IPS-NIHi11 (cell line): ENCODE results near the gene HPSE2.
A peak's percentile ranks its signal among the peaks of the same experiment; 100 is the strongest.

ENCODE experiments used
- DNase-seq: peaks from one replicate; pipeline ENCODE4 v3.0.0; 2012; ENCODE audit warnings: mixed read lengths, low spot score

Gene HPSE2

DNA sequence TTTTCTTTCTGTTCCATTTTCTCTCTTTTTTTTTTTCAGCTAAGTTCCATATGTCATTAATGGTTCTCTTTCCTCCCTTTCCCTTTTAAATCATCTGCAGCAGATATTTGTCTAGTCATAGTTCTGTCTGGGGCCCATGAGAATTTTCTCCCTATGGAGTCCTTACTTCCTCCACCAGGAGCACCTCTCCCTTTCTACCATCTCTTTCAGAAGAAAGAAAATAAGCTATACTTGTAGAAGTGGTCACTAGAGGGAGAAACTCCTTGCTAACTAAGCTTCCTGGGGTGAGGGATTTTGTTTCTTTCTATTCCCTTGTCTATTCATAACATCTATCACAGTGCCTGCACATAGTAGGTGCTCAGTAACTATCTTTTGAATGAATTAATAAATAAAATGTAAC, 558.8 kb downstream of the HPSE2 start:
- DNase-seq: no peak

DNA sequence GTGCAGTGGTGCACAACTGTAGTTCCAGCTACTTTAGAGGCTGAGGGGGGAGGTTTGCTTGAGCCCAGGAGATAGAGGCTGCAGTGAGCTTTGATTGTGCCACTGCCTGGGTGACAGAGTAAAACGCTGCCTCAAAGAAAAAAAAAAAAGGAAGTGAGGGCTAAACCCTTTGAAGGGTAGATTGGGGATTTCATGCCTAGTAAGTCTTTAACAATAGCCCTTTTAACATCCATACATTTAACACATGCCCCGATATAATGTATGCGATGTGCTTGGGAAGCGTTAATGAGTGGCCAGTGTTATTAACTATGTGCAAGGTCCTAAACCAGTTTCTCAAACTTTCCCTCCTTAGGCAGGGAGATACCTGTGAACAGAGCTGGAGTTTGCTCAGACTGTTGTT, 559.8 kb downstream of the HPSE2 start:
- no peak for DNase-seq

DNA sequence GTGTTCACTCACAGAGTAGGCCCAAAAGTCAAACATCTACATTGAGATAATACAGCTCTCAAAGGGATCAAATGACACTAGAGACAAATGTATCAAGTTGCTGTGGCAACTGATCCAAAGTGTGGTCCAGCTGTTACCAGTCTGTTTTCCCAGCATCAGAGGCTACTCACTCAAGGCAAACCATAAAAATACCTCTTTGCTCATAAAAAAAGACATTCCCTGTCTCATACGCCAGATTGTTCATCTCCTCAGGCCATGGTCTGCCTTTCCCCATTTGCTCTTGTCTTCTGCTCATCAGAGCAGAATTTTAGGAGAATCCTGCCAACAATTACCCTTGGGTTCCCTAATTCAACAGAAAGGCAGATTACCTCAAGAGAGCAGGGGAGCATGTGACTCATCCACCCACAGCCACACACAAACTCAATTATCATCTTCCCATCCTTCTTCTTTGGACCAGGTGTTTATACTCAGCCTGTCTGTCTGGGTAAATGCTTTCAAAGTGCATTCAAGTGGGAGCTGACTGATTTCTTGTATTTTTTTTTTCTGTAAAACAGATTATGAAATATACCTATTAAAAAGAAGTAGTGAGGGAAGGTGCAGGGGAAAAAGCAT, 562.4 kb downstream of the HPSE2 start:
- no peak for DNase-seq

DNA sequence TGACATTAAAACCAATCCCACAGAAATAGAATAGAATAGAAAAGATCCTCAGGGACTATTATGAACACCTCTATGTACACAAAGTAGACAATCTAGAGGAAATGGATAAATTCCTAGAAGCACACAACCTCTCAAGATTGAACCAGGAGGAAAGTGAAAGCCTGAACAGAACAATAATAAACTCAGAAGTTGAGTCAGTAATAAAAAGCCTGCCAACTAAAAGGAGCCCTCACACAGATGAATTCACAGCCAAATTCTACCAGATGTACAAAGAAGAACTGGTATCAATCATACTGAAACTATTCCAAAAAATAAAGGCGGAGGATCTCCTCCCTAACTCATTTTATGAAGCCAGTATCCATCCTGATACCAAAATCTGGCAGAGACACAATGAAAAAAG, 568.6 kb downstream of the HPSE2 start:
- DNase-seq: no peak

DNA sequence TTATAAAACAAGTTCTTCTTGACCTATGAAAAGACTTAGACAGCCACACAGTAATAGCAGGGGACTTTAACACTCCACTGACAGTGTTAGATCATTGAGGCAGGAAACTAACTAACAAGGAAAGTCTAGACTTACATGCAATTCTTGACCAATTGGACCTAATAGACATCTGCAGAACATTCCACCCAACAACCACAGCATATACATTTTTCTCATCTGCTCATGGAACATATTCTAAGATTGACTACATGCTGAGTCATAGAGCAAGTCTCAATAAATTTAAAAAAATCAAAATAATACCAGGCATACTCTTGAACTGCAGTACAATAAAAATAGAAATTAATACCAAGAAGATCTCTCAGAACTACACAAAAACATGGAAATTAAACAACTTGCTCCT, 569.4 kb downstream of the HPSE2 start:
- DNase-seq: no peak

DNA sequence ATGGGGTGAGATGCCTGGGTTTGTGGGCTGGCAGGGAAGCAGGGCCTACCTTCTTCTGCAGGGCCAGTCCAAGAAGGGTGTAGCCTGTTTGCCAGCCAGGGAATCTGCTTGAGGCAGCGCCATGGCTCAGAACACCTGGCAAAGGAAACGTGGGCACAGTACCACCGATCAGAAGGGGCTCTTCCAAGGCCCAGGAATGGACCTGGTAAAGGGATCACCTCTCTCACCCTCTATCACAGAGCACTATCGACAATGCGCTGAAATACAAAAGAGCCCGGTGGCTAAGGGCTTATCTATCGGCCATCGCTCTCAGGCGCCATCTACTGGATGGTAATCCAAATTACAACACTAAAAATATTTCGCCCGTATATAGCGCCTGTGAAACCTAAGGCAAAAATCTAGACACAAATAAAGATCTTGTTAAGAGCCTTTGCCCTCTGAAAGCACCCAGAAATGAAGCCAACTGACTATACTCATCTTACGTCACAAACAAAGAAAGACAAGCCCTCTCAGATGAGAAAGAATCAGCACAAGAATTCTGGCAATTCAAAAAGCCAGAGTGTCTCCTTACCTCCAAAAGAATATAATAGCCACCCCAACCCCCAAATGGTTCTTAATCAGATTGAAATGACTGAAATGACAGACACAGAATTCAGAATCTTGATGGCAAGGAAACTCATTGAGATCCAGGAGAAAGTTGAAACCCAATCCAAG, 571.2 kb downstream of the HPSE2 start:
- DNase-seq: peak; percentile 76

DNA sequence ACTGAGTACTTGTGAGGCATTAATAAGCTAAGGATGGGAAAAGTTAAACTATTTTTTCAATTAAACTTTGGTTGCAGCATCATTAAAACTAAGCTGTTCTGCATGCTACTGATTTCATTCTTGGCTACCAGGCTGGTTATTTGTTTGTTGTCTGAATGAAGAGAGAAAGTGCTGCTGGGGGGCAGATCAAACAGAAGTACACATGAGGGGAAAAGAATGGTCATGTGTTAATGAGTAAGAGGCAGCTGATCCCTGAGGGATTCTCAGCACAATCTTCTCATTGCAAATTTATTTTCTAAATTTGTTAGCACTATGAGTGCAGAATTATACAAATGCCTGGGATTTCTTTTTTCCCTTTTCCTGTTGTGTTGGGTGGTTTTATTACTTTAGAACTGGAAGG, 575.7 kb downstream of the HPSE2 start:
- DNase-seq: no peak

DNA sequence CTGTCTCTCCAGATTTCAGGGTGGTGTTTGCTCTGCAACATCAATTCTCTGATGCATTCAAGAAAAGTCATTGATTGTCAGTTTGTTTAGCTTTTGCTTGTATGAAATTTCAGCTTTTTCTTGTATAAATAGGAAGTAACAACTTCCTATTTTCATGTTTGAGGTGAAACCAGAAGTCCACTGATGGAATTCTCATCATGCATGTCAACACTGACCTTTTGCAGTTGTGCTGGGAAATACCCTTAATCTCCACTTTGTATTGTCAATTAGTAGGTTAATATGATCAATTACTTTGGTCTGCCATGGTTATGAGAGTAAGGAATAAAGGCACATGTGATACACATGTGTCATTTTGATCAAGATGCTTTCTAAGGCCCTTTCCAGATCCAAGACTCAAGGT, 580.2 kb downstream of the HPSE2 start:
- no peak for DNase-seq

DNA sequence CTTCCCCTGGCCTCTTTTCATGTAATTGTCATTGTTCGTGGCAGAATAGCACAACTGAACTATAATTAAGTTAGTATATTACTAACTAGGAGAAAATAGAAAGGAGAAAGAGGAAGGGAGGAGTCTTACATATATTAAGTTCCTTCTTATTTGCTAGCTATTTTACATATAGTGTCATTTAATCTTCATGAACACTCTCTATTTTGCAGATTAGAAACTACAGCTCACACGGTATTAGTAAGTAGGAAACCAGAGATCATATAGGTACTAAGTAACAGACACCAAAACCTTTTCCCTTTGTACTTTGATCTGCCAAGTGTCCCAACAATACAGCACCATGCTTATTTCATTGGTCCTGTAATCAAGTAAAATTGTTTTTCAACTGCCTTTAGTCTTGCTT, 586.5 kb downstream of the HPSE2 start:
- DNase-seq: no peak

DNA sequence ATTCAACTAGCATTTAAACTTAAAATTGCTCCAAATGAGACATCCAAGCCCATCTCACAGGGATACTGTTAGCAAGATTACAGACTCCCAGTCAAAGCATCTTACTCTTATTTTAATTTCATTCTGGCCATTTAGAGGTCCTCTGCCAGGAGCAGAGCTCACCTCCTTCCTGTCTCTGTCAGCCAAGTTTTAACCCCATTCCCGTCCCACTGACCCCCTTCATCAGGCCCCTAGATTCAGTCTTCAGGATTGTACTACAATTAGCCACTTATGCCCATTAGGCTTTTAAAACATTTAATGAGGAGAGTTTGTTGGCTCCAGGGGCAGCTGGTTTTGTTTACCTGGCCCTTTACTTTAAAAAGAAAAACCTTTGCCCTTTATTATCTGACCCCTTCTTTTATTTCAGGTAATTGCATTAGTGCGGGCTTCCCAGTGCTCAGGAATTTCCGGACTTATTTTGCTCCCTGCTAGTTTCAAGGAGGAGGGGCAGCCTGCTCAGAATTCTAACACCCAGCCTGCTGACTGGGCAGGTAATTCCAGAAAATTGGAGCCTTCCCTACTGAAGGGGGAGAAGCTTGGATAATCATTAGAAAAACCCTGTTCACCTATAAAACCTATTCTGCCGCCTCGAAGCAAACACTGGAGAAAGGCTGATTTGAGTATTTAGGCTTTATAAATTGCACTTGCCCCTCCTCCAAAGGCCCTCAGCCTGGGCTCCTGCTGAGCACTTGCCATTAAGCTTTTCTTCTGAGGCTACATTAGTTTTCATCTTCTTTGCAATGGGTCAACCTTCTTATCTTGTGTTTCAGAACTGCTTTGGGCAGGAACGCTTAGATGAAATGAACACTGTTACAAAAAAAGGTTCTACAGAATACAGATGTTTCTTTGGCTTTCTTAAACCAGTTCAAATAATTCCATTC, 588.4 kb downstream of the HPSE2 start:
- peak; percentile 43 for DNase-seq

DNA sequence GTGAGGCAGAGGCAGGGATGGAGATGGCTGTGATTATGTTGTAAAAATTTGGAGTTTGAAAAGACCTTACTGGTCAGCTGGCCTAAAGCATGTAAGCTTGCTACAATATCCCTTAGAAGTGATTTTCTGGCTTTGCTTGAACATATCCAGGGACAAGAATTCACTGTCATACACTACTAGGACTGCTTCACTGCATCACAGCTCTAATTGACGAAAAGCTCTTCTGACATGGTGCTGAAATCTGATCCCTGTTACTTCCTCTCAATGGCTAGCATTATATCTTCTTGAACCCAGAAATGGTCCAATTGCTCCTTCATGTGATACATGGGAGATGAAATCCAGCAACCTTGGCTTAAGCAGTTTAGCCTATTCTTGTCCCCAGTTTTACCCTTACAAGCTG, 591.2 kb downstream of the HPSE2 start:
- DNase-seq: no peak

DNA sequence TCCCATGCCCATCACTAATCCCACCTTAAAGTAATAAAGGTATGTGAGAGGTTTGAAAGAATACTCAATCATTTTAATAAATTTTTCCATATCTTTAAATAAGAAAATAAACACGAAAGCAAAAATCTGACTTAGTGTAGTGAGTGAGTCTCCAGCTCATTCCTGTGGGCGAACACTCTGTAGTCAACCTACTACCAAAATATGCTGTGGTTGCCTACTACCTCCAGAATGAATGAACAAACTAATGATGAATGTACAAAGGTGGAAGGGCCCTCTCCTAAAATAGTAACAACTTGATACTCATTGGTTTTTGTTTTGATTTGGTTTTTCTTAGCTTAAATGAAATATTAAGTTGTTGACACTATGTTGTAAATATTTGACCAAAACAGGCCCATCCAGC, 593.4 kb downstream of the HPSE2 start:
- DNase-seq: no peak

DNA sequence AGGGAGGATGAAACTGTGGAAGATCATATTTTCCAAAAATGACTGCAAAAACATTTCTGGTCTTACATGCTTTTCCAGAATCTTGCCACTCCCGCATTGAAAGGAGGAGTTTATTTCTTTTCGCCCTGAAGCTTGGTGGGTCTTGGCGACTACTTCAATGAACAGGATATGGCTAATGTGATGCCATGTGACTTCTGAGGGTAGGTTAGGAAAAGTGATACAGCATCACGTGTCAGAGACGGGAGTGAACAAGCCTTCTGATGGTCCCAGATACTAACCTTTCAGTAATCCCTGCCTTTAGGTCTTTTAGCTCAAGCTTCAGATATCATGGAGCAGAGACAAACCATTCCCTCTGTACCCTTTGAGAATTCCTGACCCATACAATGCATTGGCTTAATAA, 596.7 kb downstream of the HPSE2 start:
- no peak for DNase-seq

DNA sequence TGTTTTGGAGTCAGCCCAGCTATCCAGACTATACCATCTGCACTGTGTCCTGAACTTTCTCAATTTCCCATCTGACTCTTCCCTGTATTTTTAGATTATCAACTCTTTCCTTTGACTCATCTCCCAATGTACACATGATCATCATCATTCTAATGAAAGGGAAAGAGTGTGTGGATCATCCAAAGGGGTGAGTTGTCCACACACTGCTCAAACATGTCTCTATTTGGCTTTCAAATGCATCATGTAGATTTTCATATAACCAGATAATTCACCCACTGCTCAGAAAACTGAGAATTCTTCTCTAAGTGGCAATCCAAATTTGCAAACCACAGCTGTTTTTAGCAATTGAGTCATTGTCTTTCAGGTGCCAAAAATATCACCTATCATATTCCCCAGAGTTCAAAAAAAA, 598.7 kb downstream of the HPSE2 start:
- DNase-seq: no peak

DNA sequence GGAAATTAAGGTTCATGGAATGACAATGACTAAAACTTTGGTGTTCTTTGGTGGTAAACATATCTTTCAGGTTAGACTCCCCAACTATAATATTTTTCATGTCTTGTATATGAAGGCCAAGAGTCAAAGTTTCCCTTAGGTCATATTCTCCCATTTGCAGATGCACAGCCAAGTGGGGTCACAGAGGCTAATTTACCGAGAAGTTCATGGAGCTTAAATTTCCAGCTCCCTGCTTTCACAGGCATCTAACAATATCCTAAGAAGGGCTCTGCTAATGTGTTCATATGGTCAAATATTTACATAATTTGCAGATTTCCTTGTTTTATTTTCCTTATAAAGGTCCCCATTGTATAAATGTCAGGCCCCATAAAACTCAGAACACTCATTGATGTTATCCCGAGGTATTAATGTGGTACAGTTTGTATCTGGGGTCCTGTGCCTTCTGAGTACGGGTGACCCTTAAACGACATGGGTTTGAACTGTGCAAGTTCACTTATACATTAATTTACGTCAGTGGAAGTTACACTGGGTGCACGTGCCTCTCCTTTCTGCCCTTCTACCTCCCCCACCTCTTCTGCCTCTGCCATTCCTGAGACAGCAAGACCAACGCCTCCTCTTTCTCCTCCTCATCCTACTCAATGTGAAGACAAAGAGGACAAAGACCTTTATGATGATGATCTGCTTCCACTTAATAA, 603.0 kb downstream of the HPSE2 start:
- no peak for DNase-seq

DNA sequence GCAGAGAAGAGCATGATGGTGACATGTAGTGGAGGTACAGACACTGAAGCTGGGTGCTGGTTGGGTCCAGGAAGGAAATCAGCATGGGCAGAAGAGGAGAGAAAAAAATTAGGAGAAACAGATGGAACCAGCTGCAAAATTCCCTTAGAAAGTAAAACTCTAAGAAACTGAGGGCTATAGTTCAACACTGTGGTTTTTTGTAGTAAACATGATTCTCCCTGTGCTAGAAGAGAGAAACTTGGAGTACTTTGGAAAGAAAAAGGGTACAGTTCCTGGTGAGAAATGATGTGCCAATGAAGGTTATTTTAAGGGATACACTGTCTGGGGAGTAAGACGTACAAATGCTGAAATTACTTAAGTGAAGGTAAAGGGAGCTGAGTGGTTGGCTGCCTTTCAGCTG, 607.4 kb downstream of the HPSE2 start:
- no peak for DNase-seq

DNA sequence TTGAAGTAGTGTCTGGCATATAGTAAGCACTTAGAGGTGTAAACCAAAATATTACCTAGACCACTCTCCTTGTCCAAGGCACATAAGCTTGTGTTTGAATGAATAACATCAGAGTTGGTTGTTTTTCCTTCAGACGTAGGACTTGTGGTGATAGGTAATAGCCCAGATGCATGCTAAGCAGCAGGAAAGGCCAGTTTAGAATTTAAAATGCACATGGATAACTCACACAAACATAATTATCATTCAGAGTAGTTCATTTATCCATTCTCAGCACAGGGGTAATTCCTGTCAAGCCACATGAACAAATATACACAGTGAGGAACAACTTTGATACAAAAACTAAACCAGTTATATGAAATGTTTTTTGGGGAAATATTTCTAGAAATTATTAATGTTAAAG, 607.9 kb downstream of the HPSE2 start:
- DNase-seq: no peak

DNA sequence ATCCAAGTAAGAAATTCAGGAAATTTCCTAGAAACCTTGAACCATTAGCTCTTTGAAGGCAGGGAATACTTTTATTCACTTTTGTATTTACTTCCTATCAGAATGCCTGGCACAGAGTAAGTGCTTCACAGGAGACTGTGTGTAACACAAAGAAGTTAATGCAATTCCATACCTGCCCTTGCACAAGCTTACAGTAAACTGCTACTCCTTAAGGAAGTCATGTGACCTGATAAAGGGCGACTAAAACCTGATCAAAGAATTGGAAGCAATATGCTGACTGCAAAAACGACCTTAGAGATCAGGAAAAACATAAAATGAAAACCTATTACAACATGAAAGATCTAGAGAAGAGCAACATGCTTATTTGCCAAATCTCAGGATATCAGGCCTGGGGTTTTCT, 610.7 kb downstream of the HPSE2 start:
- DNase-seq: no peak

DNA sequence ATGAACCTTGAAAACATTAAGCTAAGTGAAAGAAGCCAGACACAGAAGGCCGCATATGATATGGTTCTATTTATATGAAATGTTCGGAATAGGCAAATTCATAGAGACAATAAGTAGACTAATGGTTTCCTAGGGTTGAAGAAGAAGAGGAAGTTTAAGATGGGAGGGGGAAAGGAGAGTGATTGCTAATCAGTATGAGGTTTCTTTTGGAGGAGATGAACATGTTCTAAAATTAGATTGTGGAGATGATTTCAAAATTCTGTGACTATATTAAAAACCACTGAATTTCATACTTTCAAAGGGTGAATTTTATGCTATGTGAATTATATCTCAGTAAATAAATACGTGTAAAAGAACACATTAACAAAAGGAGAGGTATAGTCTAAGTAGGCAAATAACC, 612.5 kb downstream of the HPSE2 start:
- DNase-seq: no peak

DNA sequence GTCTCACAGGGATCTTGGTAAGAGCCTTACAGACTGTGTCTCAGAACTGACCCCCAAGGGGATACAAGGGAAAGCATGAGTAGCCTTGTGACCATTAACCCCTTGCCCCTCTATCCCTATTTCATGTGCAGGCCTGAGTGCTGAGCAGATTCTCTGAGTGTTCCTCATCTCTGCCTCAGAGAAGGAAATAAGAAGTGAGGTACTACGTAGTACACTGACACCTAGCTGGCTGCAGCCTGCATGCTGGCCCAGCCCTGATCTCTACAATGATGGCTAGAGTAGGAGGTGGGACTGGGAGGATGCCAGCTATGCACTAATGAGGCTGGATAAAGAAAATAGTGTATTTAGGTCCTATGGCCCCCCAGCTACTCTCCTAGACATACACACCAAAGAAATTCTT, 614.0 kb downstream of the HPSE2 start:
- no peak for DNase-seq

DNA sequence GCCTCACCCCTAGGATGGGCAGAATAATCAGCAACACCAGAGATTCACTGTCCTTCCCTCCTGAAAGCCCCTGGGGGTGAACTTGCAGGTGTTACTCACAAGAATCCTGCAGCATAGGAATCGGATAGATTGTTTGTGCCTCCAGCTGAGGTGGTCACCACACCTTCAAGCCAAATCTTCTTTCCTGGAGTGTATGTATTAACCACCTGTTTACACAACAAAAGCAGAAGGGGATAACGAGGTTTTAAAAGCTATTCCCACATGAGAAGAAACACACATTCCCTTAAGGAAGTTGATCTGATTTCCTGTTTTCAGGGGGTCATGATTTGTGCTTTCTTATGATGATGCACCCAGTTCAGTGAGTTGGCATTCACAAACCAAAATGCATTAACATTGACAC, 615.1 kb downstream of the HPSE2 start:
- no peak for DNase-seq

DNA sequence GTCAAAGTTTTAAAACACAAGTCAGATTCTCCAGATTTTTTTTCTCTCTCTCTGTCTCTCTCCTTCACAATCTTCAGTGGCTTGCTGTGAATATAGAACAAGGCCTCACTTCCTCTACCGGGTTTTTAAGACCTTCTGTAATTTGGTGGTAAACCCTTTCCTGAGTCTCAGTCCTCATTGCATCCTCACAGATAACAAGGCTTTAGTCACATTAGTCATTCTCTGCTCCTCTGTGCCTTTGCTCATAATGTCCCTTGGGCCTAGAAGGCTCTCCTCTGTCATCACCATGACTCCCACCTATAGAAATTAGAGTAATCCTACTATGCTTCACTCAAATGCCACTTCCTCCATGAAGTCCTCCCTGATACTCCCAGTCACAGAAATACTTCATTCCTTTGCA, 616.2 kb downstream of the HPSE2 start:
- DNase-seq: no peak
